CD4-positive, CD25-positive, alpha-beta regulatory T cell (primary cell): ENCODE measurements around the gene PARVG. TPM values are rescaled to one million over a fixed set of nuclear protein-coding genes. Genes with fewer than 3 reads are reported as not detected.

Source experiments
- ATAC-seq, 2 donors: fragments of 150-1000 bp; cut with Tn5 transposase; one replicate each; pipeline ENCODE4 v1.10.0; 2021; ENCODE audit warnings: low read depth in 2 of 2, moderate number of reproducible peaks in 2 of 2, moderate library complexity in 1 of 2
- DNase-seq, 3 donors: peaks; one replicate each; pipeline versions ENCODE4 v3.0.0 to v3.0.0-alpha.2; 2012 to 2022; ENCODE audit warnings: mixed read lengths in 1 of 3
- H3K27ac ChIP-seq: one replicate; pipeline ENCODE4 v1.7.0; 2013; ENCODE audit warnings: mild to moderate bottlenecking, low read length; ENCODE audit not compliant: insufficient read depth, poor library complexity, severe bottlenecking
- H3K27me3 ChIP-seq: one replicate; pipeline ENCODE4 v1.7.0; 2013; ENCODE audit warnings: low read length; ENCODE audit not compliant: control insufficient read depth, insufficient read depth
- H3K36me3 ChIP-seq: one replicate; pipeline ENCODE4 v1.7.0; 2013; ENCODE audit warnings: mild to moderate bottlenecking, low read length, moderate library complexity; ENCODE audit not compliant: control insufficient read depth, insufficient read depth
- H3K4me1 ChIP-seq: 2 replicates; pipeline ENCODE4 v1.7.0; 2013; ENCODE audit warnings: mild to moderate bottlenecking, low read length; ENCODE audit not compliant: insufficient read depth, control insufficient read depth, poor library complexity, severe bottlenecking
- H3K4me3 ChIP-seq: one replicate; pipeline ENCODE4 v1.7.0; 2013; ENCODE audit warnings: low read depth, mild to moderate bottlenecking, low read length, moderate library complexity
- H3K9me3 ChIP-seq, 2 experiments: 1 replicate in 1 of 2; 2 replicates in 1 of 2; pipeline ENCODE4 v1.7.0; 2013; ENCODE audit warnings: low read length in 2 of 2, mild to moderate bottlenecking in 1 of 2, moderate library complexity in 1 of 2; ENCODE audit not compliant: control insufficient read depth in 2 of 2
- H3K27ac Mint-ChIP-seq, 3 donors: one replicate each; pipeline ENCODE4 v1.8.0; 2020 to 2022; ENCODE audit warnings: mild to moderate bottlenecking in 3 of 3, mixed read lengths in 3 of 3, moderate library complexity in 2 of 3
- H3K27me3 Mint-ChIP-seq: one replicate; pipeline ENCODE4 v1.8.0; 2022; ENCODE audit warnings: mild to moderate bottlenecking, mixed read lengths
- H3K36me3 Mint-ChIP-seq: one replicate; pipeline ENCODE4 v1.8.0; 2020; ENCODE audit warnings: mixed read lengths
- H3K4me1 Mint-ChIP-seq, 4 donors: one replicate each; pipeline ENCODE4 v1.8.0; 2020 to 2022; ENCODE audit warnings: mixed read lengths in 4 of 4, mild to moderate bottlenecking in 1 of 4
- H3K4me3 Mint-ChIP-seq, 4 donors: one replicate each; pipeline ENCODE4 v1.8.0; 2020 to 2022; ENCODE audit warnings: mild to moderate bottlenecking in 4 of 4, mixed read lengths in 4 of 4, moderate library complexity in 3 of 4
- H3K9me3 Mint-ChIP-seq, 7 donors: one replicate each; pipeline ENCODE4 v1.8.0; 2020 to 2022; ENCODE audit warnings: mixed read lengths in 7 of 7, mild to moderate bottlenecking in 3 of 7, moderate library complexity in 2 of 7
- polyA plus RNA-seq, 4 donors: library from polyadenylated mRNA; unstranded; fragments of 300-500 nt; fragmentation: Illumina TruSeq; gene quantifications; one replicate each; pipeline ENCODE4 v1.2.3, GENCODE V29; 2021
- total RNA-seq: library from RNA; stranded (reverse); gene quantifications from one replicate; pipeline ENCODE4 v1.2.3, GENCODE V29; 2022

The PARVG gene
- total and polyA plus RNA-seq, 5 donors from 2014 or later: 40.3 to 132 (median 47.5) TPM

- Histone ChIP-seq H3K4me3 (peak overlapping the region; percentile 77), H3K27me3 (no peaks in the 10 kb centered on the region), H3K4me1 (peaks cover 24% of the 10 kb centered on the region), H3K9me3 (no peaks in the 10 kb centered on the region), H3K27ac (peak overlapping the region; percentile 78), H3K36me3 (peaks cover 11% of the 10 kb centered on the region)
- Mint-ChIP-seq H3K27ac (peak overlapping the region; percentile 86 to 99 (median 88)), H3K27me3 (no peaks in the 10 kb centered on the region), H3K4me3 (peak overlapping the region; percentile 90 to 99 (median 94)), H3K4me1 (peaks cover 0 to 35% (median 18%) of the 10 kb centered on the region in 4 donors), H3K36me3 (peaks cover 4% of the 10 kb centered on the region), H3K9me3 (no peaks in the 10 kb centered on the region)
- DNase-seq (no peak), ATAC-seq (peak; percentile 3 to 6)
These were observed 1.3 kb downstream of the PARVG start for GRCh38 chr22:44181912-44182587.

- peak overlapping the region; percentile 77 for H3K4me3 ChIP-seq
- H3K9me3 Mint-ChIP-seq: no peaks in the 10 kb centered on the region
- peaks cover 24% of the 10 kb centered on the region for H3K4me1 ChIP-seq
- H3K27ac Mint-ChIP-seq: peak overlapping the region; percentile 88 to 99 (median 90)
- peaks cover 0 to 35% (median 20%) of the 10 kb centered on the region in 4 donors for H3K4me1 Mint-ChIP-seq
- H3K27ac ChIP-seq: peak overlapping the region; percentile 78
- H3K36me3 ChIP-seq: peaks cover 11% of the 10 kb centered on the region
- peak overlapping the region; percentile 90 to 99 (median 94) for H3K4me3 Mint-ChIP-seq
- H3K9me3 ChIP-seq: no peaks in the 10 kb centered on the region
- peaks cover 4% of the 10 kb centered on the region for H3K36me3 Mint-ChIP-seq
- no peaks in the 10 kb centered on the region for H3K27me3 ChIP-seq
- peak; percentile 43 to 59 for ATAC-seq
- peak in 2 of 3 donors; percentile 42 to 81 for DNase-seq
- H3K27me3 Mint-ChIP-seq: no peaks in the 10 kb centered on the region
These were observed 2.0 kb downstream of the PARVG start for GRCh38 chr22:44182588-44183286.

- H3K9me3 Mint-ChIP-seq: no peaks in the 10 kb centered on the region
- Histone ChIP-seq H3K27me3 (no peaks in the 10 kb centered on the region), H3K4me1 (peaks cover 24% of the 10 kb centered on the region), H3K4me3 (peak overlapping the region; percentile 35), H3K27ac (peak overlapping the region; percentile 78), H3K36me3 (peaks cover 11% of the 10 kb centered on the region), H3K9me3 (no peaks in the 10 kb centered on the region)
- peak overlapping the region in 2 of 3 donors; percentile 88 to 90 for H3K27ac Mint-ChIP-seq
- H3K4me1 Mint-ChIP-seq: peaks cover 0 to 35% (median 20%) of the 10 kb centered on the region in 4 donors
- DNase-seq (no peak), ATAC-seq (no peak)
- no peaks in the 10 kb centered on the region for H3K27me3 Mint-ChIP-seq
- H3K4me3 Mint-ChIP-seq: peak overlapping the region; percentile 90 to 99 (median 94)
- H3K36me3 Mint-ChIP-seq: peaks cover 4% of the 10 kb centered on the region
These were observed 2.5 kb downstream of the PARVG start for GRCh38 chr22:44183287-44183588.

- Mint-ChIP-seq H3K4me1 (peaks cover 0 to 35% (median 20%) of the 10 kb centered on the region in 4 donors), H3K36me3 (peaks cover 4% of the 10 kb centered on the region), H3K27me3 (no peaks in the 10 kb centered on the region), H3K9me3 (no peaks in the 10 kb centered on the region), H3K4me3 (peak overlapping the region in 3 of 4 donors; percentile 90 to 96 (median 91)), H3K27ac (peak overlapping the region in 2 of 3 donors; percentile 88 to 90)
- Histone ChIP-seq H3K9me3 (no peaks in the 10 kb centered on the region), H3K27ac (no peak overlapping the region), H3K4me1 (peaks cover 24% of the 10 kb centered on the region), H3K36me3 (peaks cover 11% of the 10 kb centered on the region), H3K4me3 (no peak overlapping the region), H3K27me3 (no peaks in the 10 kb centered on the region)
- ATAC-seq (no peak), DNase-seq (no peak)
These were observed 3.3 kb downstream of the PARVG start for GRCh38 chr22:44184006-44184405.

GRCh38 chr22:44185237-44186120, 4.8 kb downstream of the PARVG start:
- peaks cover 11% of the 10 kb centered on the region for H3K36me3 ChIP-seq
- Mint-ChIP-seq H3K27ac (peak overlapping the region; percentile 57 to 90 (median 64)), H3K36me3 (peaks cover 4% of the 10 kb centered on the region), H3K27me3 (no peaks in the 10 kb centered on the region), H3K9me3 (no peaks in the 10 kb centered on the region), H3K4me1 (peaks cover 0 to 34% (median 17%) of the 10 kb centered on the region in 4 donors), H3K4me3 (peak overlapping the region in 3 of 4 donors; percentile 28 to 76 (median 44))
- H3K27me3 ChIP-seq: no peaks in the 10 kb centered on the region
- no peak overlapping the region for H3K4me3 ChIP-seq
- H3K4me1 ChIP-seq: peaks cover 24% of the 10 kb centered on the region
- no peak for DNase-seq
- H3K27ac ChIP-seq: no peak overlapping the region
- no peaks in the 10 kb centered on the region for H3K9me3 ChIP-seq
- no peak for ATAC-seq

GRCh38 chr22:44186121-44186510, 5.4 kb downstream of the PARVG start:
- H3K36me3 Mint-ChIP-seq: peaks cover 4% of the 10 kb centered on the region
- peaks cover 0 to 30% (median 11%) of the 10 kb centered on the region in 4 donors for H3K4me1 Mint-ChIP-seq
- H3K9me3 Mint-ChIP-seq: no peaks in the 10 kb centered on the region
- no peaks in the 10 kb centered on the region for H3K27me3 Mint-ChIP-seq
- H3K27me3 ChIP-seq: no peaks in the 10 kb centered on the region
- no peak for DNase-seq
- H3K27ac ChIP-seq: no peak overlapping the region
- no peak overlapping the region for H3K27ac Mint-ChIP-seq
- H3K4me3 Mint-ChIP-seq: peak overlapping the region in 1 of 4 donors; percentile 85
- H3K9me3 ChIP-seq: no peaks in the 10 kb centered on the region
- H3K4me1 ChIP-seq: peaks cover 23% of the 10 kb centered on the region
- no peak for ATAC-seq
- peaks cover 11% of the 10 kb centered on the region for H3K36me3 ChIP-seq
- H3K4me3 ChIP-seq: no peak overlapping the region

- ATAC-seq: no peak
- Histone ChIP-seq H3K9me3 (no peaks in the 10 kb centered on the region), H3K36me3 (peaks cover 11% of the 10 kb centered on the region), H3K4me3 (no peak overlapping the region), H3K27me3 (no peaks in the 10 kb centered on the region), H3K27ac (no peak overlapping the region), H3K4me1 (peaks cover 20% of the 10 kb centered on the region)
- DNase-seq: no peak
- Mint-ChIP-seq H3K36me3 (peaks cover 4% of the 10 kb centered on the region), H3K9me3 (no peaks in the 10 kb centered on the region), H3K4me3 (peak overlapping the region in 1 of 4 donors; percentile 85), H3K4me1 (peaks cover 0 to 33% (median 9%) of the 10 kb centered on the region in 4 donors), H3K27me3 (no peaks in the 10 kb centered on the region), H3K27ac (no peak overlapping the region)
These were observed 6.0 kb downstream of the PARVG start for GRCh38 chr22:44186737-44187136.
